K562 (cell line): Measurements from ENCODE around the gene SERBP1.

Experiments used
- CTCF ChIP-seq, 3 experiments: IDR thresholded peaks in 2 of 3; conservative IDR thresholded peaks in 1 of 3; 2 replicates each; pipeline ENCODE4 v1.5.1; 2011 to 2012; ENCODE audit warnings: low read length in 3 of 3, mild to moderate bottlenecking in 3 of 3, control low read depth in 2 of 3, improper control_type of control experiment in 1 of 3, inconsistent platforms in 1 of 3, low read depth in 1 of 3, mixed read lengths in 1 of 3, moderate library complexity in 1 of 3; ENCODE audit not compliant: insufficient read depth in 2 of 3
- E2F8 ChIP-seq: fragments of 450-650 bp; IDR thresholded peaks from 2 replicates; pipeline ENCODE4 v1.7.1; 2018; ENCODE audit warnings: mild to moderate bottlenecking, low read depth; ENCODE audit not compliant: partially characterized antibody
- EZH2 ChIP-seq: IDR thresholded peaks from 2 replicates; pipeline ENCODE4 v1.6.1; 2012; ENCODE audit warnings: low read depth, mild to moderate bottlenecking, inconsistent platforms, low read length, borderline replicate concordance
- GATA2 ChIP-seq: sonication (generic); formaldehyde crosslinking; IDR thresholded peaks from 2 replicates; pipeline ENCODE4 v1.4.0; 2020; ENCODE audit warnings: mild to moderate bottlenecking, missing genetic modification reagents
- HDGF ChIP-seq: fragments of 450-650 bp; IDR thresholded peaks from 2 replicates; pipeline ENCODE4 v1.6.1; 2016
- HNRNPUL1 ChIP-seq: fragments of 200-400 bp; formaldehyde crosslinking; IDR thresholded peaks from 2 replicates; pipeline ENCODE4 v1.6.1; 2017; ENCODE audit warnings: low read length
- MAFG ChIP-seq: fragments of 450-650 bp; conservative IDR thresholded peaks from 2 replicates; pipeline ENCODE4 v1.6.1; 2016; ENCODE audit warnings: missing genetic modification characterization, missing compliant biosample characterization
- MEF2A ChIP-seq: IDR thresholded peaks from 2 replicates; pipeline ENCODE4 v1.6.1; 2011; ENCODE audit warnings: low read depth, mild to moderate bottlenecking, low read length, moderate library complexity; ENCODE audit not compliant: control insufficient read depth
- RAD51 ChIP-seq: fragments of 450-650 bp; IDR thresholded peaks from 2 replicates; pipeline ENCODE4 v1.7.1; 2016; ENCODE audit warnings: low read depth, mild to moderate bottlenecking, borderline replicate concordance
- STAT6 ChIP-seq: sonication (generic); formaldehyde crosslinking; IDR thresholded peaks from 2 replicates; pipeline ENCODE4 v1.8.1; 2023; ENCODE audit warnings: mild to moderate bottlenecking, missing genetic modification reagents
- UBTF ChIP-seq, 2 experiments: IDR thresholded peaks; 2 replicates each; pipeline ENCODE4 v1.6.1; 2012; ENCODE audit warnings: improper control_type of control experiment in 2 of 2, low read depth in 2 of 2, low read length in 2 of 2, borderline replicate concordance in 1 of 2
- ZBTB7A ChIP-seq: IDR thresholded peaks from 2 replicates; pipeline ENCODE4 v1.6.1; 2011; ENCODE audit warnings: low read depth, mild to moderate bottlenecking, low read length, moderate library complexity, borderline replicate concordance; ENCODE audit not compliant: control insufficient read depth
- ZNF766 ChIP-seq: fragments of 200-800 bp; sonication (Bioruptor generic); conservative IDR thresholded peaks from 2 replicates; pipeline ENCODE4 v1.6.1; 2016; ENCODE audit warnings: missing genetic modification characterization, missing compliant biosample characterization
- ZSCAN32 ChIP-seq: fragments of 450-650 bp; formaldehyde crosslinking; IDR thresholded peaks from 2 replicates; pipeline ENCODE4 v1.4.0; 2020; ENCODE audit warnings: mild to moderate bottlenecking, moderate library complexity

- no peak for TF ChIP-seq ZBTB7A
- TF ChIP-seq MEF2A = no peak
- no peak for TF ChIP-seq CTCF (IDR thresholded peaks at IDR 0.05 in 2 of 3, conservative IDR thresholded peaks at IDR 0.05 in 1 of 3; ENCODE audit: insufficient read depth in 2 of 3, low read depth in 1 of 3, low read length in 3 of 3)
- TF ChIP-seq E2F8 = no peak
- no peak for TF ChIP-seq STAT6 (CRISPR knock-in tag)
- TF ChIP-seq EZH2 = no peak
- no peak for TF ChIP-seq ZNF766
- no peak for TF ChIP-seq UBTF (IDR thresholded peaks at IDR 0.05; ENCODE audit: borderline replicate concordance in 1 of 2, low read depth in 2 of 2, low read length in 2 of 2)
- TF ChIP-seq GATA2 (CRISPR knock-in tag) = no peak
- TF ChIP-seq HNRNPUL1 = no peak
- no peak for TF ChIP-seq RAD51
- TF ChIP-seq MAFG = no peak
- TF ChIP-seq HDGF = no peak
- TF ChIP-seq ZSCAN32 (CRISPR knock-in tag) = no peak
Observed at GRCh38 chr1:67408148-67408547, 22.1 kb downstream of the SERBP1 start.
